Measurements from ENCODE around the gene DUS3L.

The DUS3L gene

DNA sequence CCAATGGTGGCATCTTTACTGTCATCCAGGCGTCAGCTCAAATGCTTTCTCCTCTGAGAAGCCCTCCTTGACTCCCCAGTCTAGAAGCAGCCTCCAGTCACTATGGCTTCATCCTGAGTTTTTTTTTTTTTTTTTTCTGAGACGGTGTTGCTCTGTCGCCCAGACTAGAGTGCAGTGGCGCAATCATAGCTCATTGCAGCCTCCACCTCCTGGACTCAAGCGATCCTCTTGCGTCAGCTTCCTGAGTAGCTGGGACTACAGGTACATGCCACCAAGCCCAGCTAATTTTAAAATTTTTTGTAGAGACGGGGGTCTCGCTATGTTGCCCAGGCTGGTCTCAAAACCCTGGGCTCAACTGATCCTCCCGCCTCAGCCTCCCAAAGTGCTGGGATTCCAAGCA, 18.1 kb upstream of the DUS3L start:
- no peaks in the 10 kb centered on the region for H3K36me3 ChIP-seq (ENCODE audit: control insufficient read depth, insufficient read depth, low read length)
- TF ChIP-seq, protein P1, sequence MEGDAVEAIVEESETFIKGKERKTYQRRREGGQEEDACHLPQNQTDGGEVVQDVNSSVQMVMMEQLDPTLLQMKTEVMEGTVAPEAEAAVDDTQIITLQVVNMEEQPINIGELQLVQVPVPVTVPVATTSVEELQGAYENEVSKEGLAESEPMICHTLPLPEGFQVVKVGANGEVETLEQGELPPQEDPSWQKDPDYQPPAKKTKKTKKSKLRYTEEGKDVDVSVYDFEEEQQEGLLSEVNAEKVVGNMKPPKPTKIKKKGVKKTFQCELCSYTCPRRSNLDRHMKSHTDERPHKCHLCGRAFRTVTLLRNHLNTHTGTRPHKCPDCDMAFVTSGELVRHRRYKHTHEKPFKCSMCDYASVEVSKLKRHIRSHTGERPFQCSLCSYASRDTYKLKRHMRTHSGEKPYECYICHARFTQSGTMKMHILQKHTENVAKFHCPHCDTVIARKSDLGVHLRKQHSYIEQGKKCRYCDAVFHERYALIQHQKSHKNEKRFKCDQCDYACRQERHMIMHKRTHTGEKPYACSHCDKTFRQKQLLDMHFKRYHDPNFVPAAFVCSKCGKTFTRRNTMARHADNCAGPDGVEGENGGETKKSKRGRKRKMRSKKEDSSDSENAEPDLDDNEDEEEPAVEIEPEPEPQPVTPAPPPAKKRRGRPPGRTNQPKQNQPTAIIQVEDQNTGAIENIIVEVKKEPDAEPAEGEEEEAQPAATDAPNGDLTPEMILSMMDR (IDR thresholded peaks at IDR 0.05; ENCODE audit: insufficient read depth, low read length, poor library complexity, severe bottlenecking): no peak
- H3K27me3 ChIP-seq (replicated peaks; ENCODE audit: control insufficient read depth, insufficient read depth, low read length): no peaks in the 10 kb centered on the region; the same call in 1 of the 2 replicates
- DNase-seq (ENCODE audit: extremely low read depth, insufficient read length): no peak
- H3K4me3 ChIP-seq (replicated peaks; ENCODE audit: low read depth, low read length): no peak overlapping the region

DNA sequence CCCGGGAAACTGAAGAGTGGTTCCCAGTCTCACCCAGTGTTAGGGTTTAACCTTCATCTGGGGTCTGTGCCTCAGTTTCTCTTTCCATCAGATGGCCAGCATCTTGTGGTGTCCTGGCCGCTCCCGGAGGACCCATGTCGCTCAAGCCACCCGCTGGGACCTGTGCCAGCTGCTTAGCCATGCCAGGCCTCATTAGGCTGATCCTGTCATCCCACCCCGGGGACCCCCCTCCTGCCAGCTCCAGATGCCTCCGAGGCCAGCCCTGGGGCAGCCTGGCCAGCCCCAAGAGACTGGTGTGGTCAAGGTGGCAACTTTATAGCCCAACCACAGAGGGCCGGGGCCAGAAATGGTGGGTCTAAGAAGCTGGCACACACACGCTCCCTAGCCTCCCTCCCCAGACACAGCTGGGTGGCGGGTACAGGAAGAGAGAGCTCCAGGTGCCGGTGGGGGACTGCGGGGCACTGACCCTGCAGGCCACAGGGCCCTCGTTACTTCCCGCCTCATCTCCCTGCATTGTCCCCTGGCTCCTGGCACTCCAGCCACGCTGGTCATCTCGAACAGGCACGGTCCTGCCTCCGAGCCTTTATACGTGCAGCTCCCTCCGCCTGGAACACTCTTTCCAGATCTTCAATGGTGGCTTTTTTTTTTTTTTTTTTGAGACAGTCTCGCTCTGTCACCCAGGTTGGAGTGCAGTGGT, 17.3 kb upstream of the DUS3L start:
- TF ChIP-seq, protein P1 (IDR thresholded peaks at IDR 0.05; ENCODE audit: insufficient read depth, low read length, poor library complexity, severe bottlenecking): no peak
- Histone ChIP-seq H3K36me3 (ENCODE audit: control insufficient read depth, insufficient read depth, low read length) (no peaks in the 10 kb centered on the region), H3K27me3 (replicated peaks; ENCODE audit: control insufficient read depth, insufficient read depth, low read length) (no peaks in the 10 kb centered on the region; the same call in 1 of the 2 replicates), H3K4me3 (replicated peaks; ENCODE audit: low read depth, low read length) (no peak overlapping the region)
- no peak for DNase-seq (ENCODE audit: extremely low read depth, insufficient read length)

DNA sequence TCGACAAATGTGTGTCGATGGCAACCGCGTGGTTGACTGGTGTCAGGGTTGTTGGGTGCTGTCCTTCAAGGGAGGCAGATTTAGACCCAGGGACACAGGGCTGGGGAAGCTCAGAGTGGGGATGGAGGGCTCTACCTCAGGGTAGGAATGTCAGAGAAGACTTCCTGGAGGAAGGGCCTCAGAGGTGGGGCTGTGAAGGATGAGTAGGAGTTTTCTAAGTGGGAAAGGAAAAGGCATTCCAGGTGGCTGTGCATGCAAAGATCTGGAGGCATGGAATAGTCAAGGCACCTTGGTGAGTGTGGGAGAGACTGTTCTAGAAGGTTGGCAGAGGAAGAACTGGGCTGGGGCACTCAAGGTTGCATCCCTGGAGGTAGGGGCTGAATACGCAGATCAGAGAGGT, 15.9 kb upstream of the DUS3L start:
- no peak for DNase-seq (ENCODE audit: extremely low read depth, insufficient read length)
- Histone ChIP-seq H3K27me3 (replicated peaks; ENCODE audit: control insufficient read depth, insufficient read depth, low read length) (no peaks in the 10 kb centered on the region; the same call in 1 of the 2 replicates), H3K36me3 (ENCODE audit: control insufficient read depth, insufficient read depth, low read length) (no peaks in the 10 kb centered on the region), H3K4me3 (replicated peaks; ENCODE audit: low read depth, low read length) (no peak overlapping the region)
- TF ChIP-seq, protein P1 (IDR thresholded peaks at IDR 0.05; ENCODE audit: insufficient read depth, low read length, poor library complexity, severe bottlenecking): no peak

GRCh38 chr19:5806133-5806489, 15.1 kb upstream of the DUS3L start:
- Histone ChIP-seq H3K4me3 (replicated peaks; ENCODE audit: low read depth, low read length) (no peak overlapping the region), H3K27me3 (replicated peaks; ENCODE audit: control insufficient read depth, insufficient read depth, low read length) (no peaks in the 10 kb centered on the region; the same call in 1 of the 2 replicates), H3K36me3 (ENCODE audit: control insufficient read depth, insufficient read depth, low read length) (no peaks in the 10 kb centered on the region)
- TF ChIP-seq, protein P1 (IDR thresholded peaks at IDR 0.05; ENCODE audit: insufficient read depth, low read length, poor library complexity, severe bottlenecking): no peak
- DNase-seq (ENCODE audit: extremely low read depth, insufficient read length): no peak

GRCh38 chr19:5805462-5806132, 14.6 kb upstream of the DUS3L start:
- H3K4me3 ChIP-seq (replicated peaks; ENCODE audit: low read depth, low read length): no peak overlapping the region
- DNase-seq (ENCODE audit: extremely low read depth, insufficient read length): no peak

More at GRCh38 chr19:5805462-5806132, 14.6 kb upstream of the DUS3L start:
- H3K27me3 ChIP-seq (replicated peaks; ENCODE audit: control insufficient read depth, insufficient read depth, low read length): no peaks in the 10 kb centered on the region; the same call in 1 of the 2 replicates
- TF ChIP-seq, protein P1 (IDR thresholded peaks at IDR 0.05; ENCODE audit: insufficient read depth, low read length, poor library complexity, severe bottlenecking): peak; percentile 50
- H3K36me3 ChIP-seq (ENCODE audit: control insufficient read depth, insufficient read depth, low read length): no peaks in the 10 kb centered on the region

Measured in GM06990 (cell line).